ENCODE measurements around the gene THPO. TPM values are rescaled to one million over a fixed set of nuclear protein-coding genes. Genes with fewer than 3 reads are reported as not detected.

Gene THPO
- total RNA-seq, 1 experiment from 2014 or later: 0.55 TPM

DNA sequence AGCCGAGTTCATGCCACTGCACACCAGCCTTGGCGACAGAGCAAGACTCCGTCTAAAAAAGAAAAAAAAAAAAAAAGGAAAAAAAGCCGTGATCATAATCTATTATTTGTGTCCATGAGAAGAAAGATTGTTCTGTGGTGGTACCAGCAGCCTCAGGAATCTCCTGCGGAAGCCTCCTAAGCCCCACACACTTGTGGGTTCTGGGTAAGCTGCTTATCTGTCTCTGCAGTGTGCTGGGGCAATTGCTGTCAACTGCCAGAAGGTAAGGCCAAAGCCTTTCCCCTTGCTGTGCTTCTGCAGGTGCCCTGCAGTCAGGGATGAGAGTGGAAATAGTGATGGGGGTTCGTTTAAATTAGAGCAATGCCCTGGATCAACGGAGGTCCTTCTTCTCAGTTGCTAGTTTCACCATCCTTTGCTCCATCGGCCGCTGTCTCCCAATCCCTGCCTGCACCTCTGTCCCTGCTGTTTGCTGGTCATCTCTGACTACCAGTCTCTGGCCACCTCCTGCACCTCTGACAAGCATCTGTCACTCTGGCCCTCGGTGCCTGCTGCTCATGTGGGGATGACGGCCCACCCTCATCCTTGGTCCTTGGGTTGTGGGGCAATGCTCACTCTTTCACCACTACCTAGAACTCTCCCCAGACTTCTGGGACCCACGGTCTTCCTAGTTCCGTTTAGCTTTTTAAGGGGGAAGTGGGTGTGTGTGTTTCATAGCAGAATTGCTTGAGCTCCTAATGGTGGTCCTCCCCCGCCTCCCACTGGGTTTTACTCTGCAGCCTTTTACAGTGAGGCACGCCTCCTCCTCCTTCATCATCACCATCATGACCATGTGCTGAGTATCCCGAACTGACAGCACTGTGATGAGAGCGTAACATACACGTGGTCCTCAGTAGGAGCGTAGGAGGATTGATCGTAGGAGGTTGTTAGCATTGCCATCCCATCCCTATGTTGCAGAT, 27.3 kb upstream of the THPO start (continued):
- TF ChIP-seq, protein P1, sequence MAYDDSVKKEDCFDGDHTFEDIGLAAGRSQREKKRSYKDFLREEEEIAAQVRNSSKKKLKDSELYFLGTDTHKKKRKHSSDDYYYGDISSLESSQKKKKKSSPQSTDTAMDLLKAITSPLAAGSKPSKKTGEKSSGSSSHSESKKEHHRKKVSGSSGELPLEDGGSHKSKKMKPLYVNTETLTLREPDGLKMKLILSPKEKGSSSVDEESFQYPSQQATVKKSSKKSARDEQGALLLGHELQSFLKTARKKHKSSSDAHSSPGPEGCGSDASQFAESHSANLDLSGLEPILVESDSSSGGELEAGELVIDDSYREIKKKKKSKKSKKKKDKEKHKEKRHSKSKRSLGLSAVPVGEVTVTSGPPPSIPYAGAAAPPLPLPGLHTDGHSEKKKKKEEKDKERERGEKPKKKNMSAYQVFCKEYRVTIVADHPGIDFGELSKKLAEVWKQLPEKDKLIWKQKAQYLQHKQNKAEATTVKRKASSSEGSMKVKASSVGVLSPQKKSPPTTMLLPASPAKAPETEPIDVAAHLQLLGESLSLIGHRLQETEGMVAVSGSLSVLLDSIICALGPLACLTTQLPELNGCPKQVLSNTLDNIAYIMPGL (CRISPR knock-in tag; IDR thresholded peaks at IDR 0.05): no peak

DNA sequence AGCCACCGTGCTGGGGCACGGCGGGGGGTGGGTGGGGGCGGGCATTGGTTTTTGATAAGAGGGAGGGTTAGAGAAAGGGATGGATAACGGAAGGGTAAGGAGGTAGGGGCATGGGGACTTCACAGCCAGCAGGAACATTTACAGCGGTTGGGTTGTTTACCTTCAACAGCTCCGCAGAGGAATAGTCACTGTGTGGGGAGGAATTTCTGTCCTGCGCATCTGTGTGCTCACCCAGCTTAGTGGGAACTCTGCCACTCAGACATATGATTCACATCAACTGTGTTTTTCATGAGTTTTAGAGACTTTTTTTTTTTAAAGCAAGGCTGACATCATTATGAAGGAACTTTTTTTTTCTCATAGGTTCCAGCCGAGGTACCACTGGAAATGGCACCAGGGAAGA, 21.4 kb upstream of the THPO start:
- TF ChIP-seq RELA (CRISPR knock-in tag; IDR thresholded peaks at IDR 0.05; ENCODE audit: borderline replicate concordance): no peak
- H3K4me1 Mint-ChIP-seq: 0 out of 2 replicates have a peak, but pooled peaks cover 3% of the 10 kb centered on the region
- ChIA-PET POLR2A (no interaction called here), CTCF (interaction anchor here (0.6 to 1.9 kb wide), 5 partner anchors 14 to 162 kb away, joined by 3 to 11 read pairs (median 3); no protein-coding TSS in a partner anchor)
- ATAC-seq (peak; percentile 53), DNase-seq (ENCODE audit: low spot score) (no peak)
- no peak overlapping the region for H3K4me3 Mint-ChIP-seq
- no peaks in the 10 kb centered on the region for H3K9me3 Mint-ChIP-seq
- H3K36me3 Mint-ChIP-seq: no peaks in the 10 kb centered on the region
- no peaks in the 10 kb centered on the region for H3K27me3 Mint-ChIP-seq (ENCODE audit: low read depth)
- H3K27ac Mint-ChIP-seq: no peak overlapping the region

DNA sequence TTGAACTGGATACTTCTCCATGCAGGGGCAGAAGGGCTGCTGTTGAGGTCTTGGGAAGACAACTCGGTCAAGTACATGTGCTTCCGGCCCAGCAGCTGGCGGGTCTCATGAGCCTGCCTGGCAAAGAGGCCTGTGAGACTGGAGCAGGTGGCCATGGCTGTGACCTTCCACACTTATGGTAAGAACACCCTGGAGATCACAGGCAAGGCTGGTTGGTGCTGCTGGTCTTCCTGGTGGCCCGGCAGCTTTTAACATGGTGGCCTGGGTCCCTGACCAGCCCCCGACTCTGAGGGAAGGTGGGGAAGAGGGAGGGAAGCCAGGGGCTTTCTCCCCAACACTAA, 17.3 kb upstream of the THPO start:
- Mint-ChIP-seq H3K4me1 (0 out of 2 replicates have a peak, but pooled peaks cover 3% of the 10 kb centered on the region), H3K27ac (no peak overlapping the region), H3K9me3 (no peaks in the 10 kb centered on the region), H3K36me3 (no peaks in the 10 kb centered on the region), H3K4me3 (no peak overlapping the region), H3K27me3 (ENCODE audit: low read depth) (no peaks in the 10 kb centered on the region; the same call in 1 of the 2 replicates)
- DNase-seq (ENCODE audit: low spot score): no peak
- POLR2A ChIA-PET: no interaction called here
- ATAC-seq: no peak
- CTCF ChIA-PET: no interaction called here
- TF ChIP-seq PRRX2 (CRISPR knock-in tag; IDR thresholded peaks at IDR 0.05): no peak
- TF ChIP-seq, protein P2, sequence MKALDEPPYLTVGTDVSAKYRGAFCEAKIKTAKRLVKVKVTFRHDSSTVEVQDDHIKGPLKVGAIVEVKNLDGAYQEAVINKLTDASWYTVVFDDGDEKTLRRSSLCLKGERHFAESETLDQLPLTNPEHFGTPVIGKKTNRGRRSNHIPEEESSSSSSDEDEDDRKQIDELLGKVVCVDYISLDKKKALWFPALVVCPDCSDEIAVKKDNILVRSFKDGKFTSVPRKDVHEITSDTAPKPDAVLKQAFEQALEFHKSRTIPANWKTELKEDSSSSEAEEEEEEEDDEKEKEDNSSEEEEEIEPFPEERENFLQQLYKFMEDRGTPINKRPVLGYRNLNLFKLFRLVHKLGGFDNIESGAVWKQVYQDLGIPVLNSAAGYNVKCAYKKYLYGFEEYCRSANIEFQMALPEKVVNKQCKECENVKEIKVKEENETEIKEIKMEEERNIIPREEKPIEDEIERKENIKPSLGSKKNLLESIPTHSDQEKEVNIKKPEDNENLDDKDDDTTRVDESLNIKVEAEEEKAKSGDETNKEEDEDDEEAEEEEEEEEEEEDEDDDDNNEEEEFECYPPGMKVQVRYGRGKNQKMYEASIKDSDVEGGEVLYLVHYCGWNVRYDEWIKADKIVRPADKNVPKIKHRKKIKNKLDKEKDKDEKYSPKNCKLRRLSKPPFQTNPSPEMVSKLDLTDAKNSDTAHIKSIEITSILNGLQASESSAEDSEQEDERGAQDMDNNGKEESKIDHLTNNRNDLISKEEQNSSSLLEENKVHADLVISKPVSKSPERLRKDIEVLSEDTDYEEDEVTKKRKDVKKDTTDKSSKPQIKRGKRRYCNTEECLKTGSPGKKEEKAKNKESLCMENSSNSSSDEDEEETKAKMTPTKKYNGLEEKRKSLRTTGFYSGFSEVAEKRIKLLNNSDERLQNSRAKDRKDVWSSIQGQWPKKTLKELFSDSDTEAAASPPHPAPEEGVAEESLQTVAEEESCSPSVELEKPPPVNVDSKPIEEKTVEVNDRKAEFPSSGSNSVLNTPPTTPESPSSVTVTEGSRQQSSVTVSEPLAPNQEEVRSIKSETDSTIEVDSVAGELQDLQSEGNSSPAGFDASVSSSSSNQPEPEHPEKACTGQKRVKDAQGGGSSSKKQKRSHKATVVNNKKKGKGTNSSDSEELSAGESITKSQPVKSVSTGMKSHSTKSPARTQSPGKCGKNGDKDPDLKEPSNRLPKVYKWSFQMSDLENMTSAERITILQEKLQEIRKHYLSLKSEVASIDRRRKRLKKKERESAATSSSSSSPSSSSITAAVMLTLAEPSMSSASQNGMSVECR (CRISPR knock-in tag; IDR thresholded peaks at IDR 0.05; ENCODE audit: borderline replicate concordance): no peak
- TF ChIP-seq, protein P3, sequence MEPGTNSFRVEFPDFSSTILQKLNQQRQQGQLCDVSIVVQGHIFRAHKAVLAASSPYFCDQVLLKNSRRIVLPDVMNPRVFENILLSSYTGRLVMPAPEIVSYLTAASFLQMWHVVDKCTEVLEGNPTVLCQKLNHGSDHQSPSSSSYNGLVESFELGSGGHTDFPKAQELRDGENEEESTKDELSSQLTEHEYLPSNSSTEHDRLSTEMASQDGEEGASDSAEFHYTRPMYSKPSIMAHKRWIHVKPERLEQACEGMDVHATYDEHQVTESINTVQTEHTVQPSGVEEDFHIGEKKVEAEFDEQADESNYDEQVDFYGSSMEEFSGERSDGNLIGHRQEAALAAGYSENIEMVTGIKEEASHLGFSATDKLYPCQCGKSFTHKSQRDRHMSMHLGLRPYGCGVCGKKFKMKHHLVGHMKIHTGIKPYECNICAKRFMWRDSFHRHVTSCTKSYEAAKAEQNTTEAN (CRISPR knock-in tag; IDR thresholded peaks at IDR 0.05): no peak
- no peak for TF ChIP-seq ZNF121 (CRISPR knock-in tag; IDR thresholded peaks at IDR 0.05)
- TF ChIP-seq JUN (CRISPR knock-in tag; IDR thresholded peaks at IDR 0.05): no peak
- no peak for TF ChIP-seq EMX1 (CRISPR knock-in tag; IDR thresholded peaks at IDR 0.05)
- TF ChIP-seq RELA (CRISPR knock-in tag; IDR thresholded peaks at IDR 0.05; ENCODE audit: borderline replicate concordance): no peak
- TF ChIP-seq, protein P4, sequence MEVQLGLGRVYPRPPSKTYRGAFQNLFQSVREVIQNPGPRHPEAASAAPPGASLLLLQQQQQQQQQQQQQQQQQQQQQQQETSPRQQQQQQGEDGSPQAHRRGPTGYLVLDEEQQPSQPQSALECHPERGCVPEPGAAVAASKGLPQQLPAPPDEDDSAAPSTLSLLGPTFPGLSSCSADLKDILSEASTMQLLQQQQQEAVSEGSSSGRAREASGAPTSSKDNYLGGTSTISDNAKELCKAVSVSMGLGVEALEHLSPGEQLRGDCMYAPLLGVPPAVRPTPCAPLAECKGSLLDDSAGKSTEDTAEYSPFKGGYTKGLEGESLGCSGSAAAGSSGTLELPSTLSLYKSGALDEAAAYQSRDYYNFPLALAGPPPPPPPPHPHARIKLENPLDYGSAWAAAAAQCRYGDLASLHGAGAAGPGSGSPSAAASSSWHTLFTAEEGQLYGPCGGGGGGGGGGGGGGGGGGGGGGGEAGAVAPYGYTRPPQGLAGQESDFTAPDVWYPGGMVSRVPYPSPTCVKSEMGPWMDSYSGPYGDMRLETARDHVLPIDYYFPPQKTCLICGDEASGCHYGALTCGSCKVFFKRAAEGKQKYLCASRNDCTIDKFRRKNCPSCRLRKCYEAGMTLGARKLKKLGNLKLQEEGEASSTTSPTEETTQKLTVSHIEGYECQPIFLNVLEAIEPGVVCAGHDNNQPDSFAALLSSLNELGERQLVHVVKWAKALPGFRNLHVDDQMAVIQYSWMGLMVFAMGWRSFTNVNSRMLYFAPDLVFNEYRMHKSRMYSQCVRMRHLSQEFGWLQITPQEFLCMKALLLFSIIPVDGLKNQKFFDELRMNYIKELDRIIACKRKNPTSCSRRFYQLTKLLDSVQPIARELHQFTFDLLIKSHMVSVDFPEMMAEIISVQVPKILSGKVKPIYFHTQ (CRISPR knock-in tag; IDR thresholded peaks at IDR 0.05): no peak
- no peak for TF ChIP-seq NR1H2 (CRISPR knock-in tag; IDR thresholded peaks at IDR 0.05)
- TF ChIP-seq, protein P5, sequence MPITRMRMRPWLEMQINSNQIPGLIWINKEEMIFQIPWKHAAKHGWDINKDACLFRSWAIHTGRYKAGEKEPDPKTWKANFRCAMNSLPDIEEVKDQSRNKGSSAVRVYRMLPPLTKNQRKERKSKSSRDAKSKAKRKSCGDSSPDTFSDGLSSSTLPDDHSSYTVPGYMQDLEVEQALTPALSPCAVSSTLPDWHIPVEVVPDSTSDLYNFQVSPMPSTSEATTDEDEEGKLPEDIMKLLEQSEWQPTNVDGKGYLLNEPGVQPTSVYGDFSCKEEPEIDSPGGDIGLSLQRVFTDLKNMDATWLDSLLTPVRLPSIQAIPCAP (CRISPR knock-in tag; IDR thresholded peaks at IDR 0.05): no peak
- TF ChIP-seq ATF1 (CRISPR knock-in tag; IDR thresholded peaks at IDR 0.05): no peak
- TF ChIP-seq FOXK1 (CRISPR knock-in tag; IDR thresholded peaks at IDR 0.05): no peak
- TF ChIP-seq, protein P6, sequence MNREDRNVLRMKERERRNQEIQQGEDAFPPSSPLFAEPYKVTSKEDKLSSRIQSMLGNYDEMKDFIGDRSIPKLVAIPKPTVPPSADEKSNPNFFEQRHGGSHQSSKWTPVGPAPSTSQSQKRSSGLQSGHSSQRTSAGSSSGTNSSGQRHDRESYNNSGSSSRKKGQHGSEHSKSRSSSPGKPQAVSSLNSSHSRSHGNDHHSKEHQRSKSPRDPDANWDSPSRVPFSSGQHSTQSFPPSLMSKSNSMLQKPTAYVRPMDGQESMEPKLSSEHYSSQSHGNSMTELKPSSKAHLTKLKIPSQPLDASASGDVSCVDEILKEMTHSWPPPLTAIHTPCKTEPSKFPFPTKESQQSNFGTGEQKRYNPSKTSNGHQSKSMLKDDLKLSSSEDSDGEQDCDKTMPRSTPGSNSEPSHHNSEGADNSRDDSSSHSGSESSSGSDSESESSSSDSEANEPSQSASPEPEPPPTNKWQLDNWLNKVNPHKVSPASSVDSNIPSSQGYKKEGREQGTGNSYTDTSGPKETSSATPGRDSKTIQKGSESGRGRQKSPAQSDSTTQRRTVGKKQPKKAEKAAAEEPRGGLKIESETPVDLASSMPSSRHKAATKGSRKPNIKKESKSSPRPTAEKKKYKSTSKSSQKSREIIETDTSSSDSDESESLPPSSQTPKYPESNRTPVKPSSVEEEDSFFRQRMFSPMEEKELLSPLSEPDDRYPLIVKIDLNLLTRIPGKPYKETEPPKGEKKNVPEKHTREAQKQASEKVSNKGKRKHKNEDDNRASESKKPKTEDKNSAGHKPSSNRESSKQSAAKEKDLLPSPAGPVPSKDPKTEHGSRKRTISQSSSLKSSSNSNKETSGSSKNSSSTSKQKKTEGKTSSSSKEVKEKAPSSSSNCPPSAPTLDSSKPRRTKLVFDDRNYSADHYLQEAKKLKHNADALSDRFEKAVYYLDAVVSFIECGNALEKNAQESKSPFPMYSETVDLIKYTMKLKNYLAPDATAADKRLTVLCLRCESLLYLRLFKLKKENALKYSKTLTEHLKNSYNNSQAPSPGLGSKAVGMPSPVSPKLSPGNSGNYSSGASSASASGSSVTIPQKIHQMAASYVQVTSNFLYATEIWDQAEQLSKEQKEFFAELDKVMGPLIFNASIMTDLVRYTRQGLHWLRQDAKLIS (CRISPR knock-in tag; IDR thresholded peaks at IDR 0.05; ENCODE audit: borderline replicate concordance): no peak
- TF ChIP-seq, protein P1 (CRISPR knock-in tag; IDR thresholded peaks at IDR 0.05): no peak
